ENCODE results near the gene ITGAL.

DNA sequence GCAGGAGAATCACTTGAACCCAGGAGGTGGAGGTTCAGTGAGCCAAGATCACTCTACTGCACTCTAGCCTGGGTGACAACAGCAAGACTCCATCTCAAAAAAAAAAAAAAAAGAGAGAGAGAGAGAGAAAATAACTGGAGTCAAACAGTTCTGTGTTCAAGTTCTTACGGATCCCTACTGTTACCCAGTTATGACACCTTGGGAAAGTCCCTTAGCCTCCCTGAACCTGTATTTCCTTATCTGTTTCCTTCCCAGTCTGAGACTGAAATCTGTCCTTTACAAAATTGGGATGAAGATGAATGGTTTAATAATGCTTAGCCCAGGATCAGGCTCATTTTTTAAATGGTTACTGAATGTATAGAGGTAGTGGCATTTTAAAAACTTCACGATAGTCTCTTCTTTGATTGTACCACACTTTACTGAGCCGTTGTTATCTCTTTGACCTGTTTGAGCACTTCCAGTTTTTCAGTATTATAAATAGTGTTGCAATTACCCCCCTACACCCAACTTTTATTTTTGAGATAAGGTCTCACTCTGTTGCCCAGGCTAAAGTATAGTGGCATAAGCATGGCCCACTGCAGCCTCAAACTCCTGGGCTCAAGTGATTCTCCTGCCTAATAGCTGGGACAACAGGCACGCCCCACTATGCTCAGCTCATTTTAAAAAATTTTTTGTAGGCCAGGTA is 36.7 kb downstream of the ITGAL start:
- TF ChIP-seq, protein P1, sequence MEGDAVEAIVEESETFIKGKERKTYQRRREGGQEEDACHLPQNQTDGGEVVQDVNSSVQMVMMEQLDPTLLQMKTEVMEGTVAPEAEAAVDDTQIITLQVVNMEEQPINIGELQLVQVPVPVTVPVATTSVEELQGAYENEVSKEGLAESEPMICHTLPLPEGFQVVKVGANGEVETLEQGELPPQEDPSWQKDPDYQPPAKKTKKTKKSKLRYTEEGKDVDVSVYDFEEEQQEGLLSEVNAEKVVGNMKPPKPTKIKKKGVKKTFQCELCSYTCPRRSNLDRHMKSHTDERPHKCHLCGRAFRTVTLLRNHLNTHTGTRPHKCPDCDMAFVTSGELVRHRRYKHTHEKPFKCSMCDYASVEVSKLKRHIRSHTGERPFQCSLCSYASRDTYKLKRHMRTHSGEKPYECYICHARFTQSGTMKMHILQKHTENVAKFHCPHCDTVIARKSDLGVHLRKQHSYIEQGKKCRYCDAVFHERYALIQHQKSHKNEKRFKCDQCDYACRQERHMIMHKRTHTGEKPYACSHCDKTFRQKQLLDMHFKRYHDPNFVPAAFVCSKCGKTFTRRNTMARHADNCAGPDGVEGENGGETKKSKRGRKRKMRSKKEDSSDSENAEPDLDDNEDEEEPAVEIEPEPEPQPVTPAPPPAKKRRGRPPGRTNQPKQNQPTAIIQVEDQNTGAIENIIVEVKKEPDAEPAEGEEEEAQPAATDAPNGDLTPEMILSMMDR (IDR thresholded peaks at IDR 0.05) = no peak
- TF ChIP-seq POLR2A (IDR thresholded peaks at IDR 0.05) = no peak
